Effector memory CD4-positive, alpha-beta T cell (primary cell): Measurements from ENCODE around the gene GTF2F1.
"Not testable (repeated sequence)": the region's sequence is repeated elsewhere in the genome, so short reads cannot be mapped to it uniquely, and the experiment has no call there.

Source experiments
- DNase-seq, 3 donors: peaks; one replicate each; pipeline ENCODE4 v3.0.0-alpha.2; 2020
- H3K27ac ChIP-seq: 2 replicates; pipeline ENCODE4 v1.7.0; 2013; ENCODE audit warnings: mild to moderate bottlenecking, low read length, moderate library complexity; ENCODE audit not compliant: insufficient read depth, poor library complexity, severe bottlenecking
- H3K27me3 ChIP-seq: replicated peaks from 2 replicates; pipeline ENCODE4 v1.7.0; 2013; ENCODE audit warnings: mild to moderate bottlenecking, low read length; ENCODE audit not compliant: insufficient read depth, control insufficient read depth, poor library complexity, severe bottlenecking
- H3K36me3 ChIP-seq: 2 replicates; pipeline ENCODE4 v1.7.0; 2013; ENCODE audit warnings: mild to moderate bottlenecking, low read length, moderate library complexity; ENCODE audit not compliant: control insufficient read depth, insufficient read depth
- H3K4me1 ChIP-seq: 2 replicates; pipeline ENCODE4 v1.7.0; 2013; ENCODE audit warnings: low read length, mild to moderate bottlenecking; ENCODE audit not compliant: control insufficient read depth, insufficient read depth, poor library complexity, severe bottlenecking
- H3K4me3 ChIP-seq: 2 replicates; pipeline ENCODE4 v1.7.0; 2013; ENCODE audit warnings: low read length, low read depth, mild to moderate bottlenecking; ENCODE audit not compliant: insufficient read depth, poor library complexity, severe bottlenecking
- H3K9me3 ChIP-seq: 2 replicates; pipeline ENCODE4 v1.7.0; 2013; ENCODE audit warnings: mild to moderate bottlenecking, low read length, moderate library complexity; ENCODE audit not compliant: control insufficient read depth

GTF2F1 gene

GRCh38 chr19:6374711-6375410, 18.1 kb downstream of the GTF2F1 start:
- Histone ChIP-seq H3K9me3 (no peaks in the 10 kb centered on the region), H3K27ac (no peak overlapping the region), H3K27me3 (no peaks in the 10 kb centered on the region), H3K36me3 (peaks cover 8% of the 10 kb centered on the region), H3K4me3 (no peak overlapping the region), H3K4me1 (no peaks in the 10 kb centered on the region)
- no peak for DNase-seq

- H3K27me3 ChIP-seq = no peaks in the 10 kb centered on the region
- peaks cover 5% of the 10 kb centered on the region for H3K36me3 ChIP-seq
- peak overlapping the region; percentile 51 for H3K27ac ChIP-seq
- DNase-seq = no peak
- no peaks in the 10 kb centered on the region for H3K9me3 ChIP-seq
- no peaks in the 10 kb centered on the region for H3K4me1 ChIP-seq
- H3K4me3 ChIP-seq = no peak overlapping the region
Measured at GRCh38 chr19:6374161-6374709, 18.7 kb downstream of the GTF2F1 start.

- H3K4me1 ChIP-seq = no peaks in the 10 kb centered on the region
- H3K27me3 ChIP-seq = no peaks in the 10 kb centered on the region
- no peaks in the 10 kb centered on the region for H3K9me3 ChIP-seq
- peaks cover 10% of the 10 kb centered on the region for H3K36me3 ChIP-seq
- peak overlapping the region; percentile 32 for H3K4me3 ChIP-seq
- no peak for DNase-seq
- H3K27ac ChIP-seq = peak overlapping the region; percentile 51
Measured at GRCh38 chr19:6373813-6374108, 19.2 kb downstream of the GTF2F1 start.

GRCh38 chr19:6373096-6373812, 19.7 kb downstream of the GTF2F1 start:
- peak overlapping the region; percentile 83 for H3K4me3 ChIP-seq
- no peaks in the 10 kb centered on the region for H3K4me1 ChIP-seq
- DNase-seq = peak; percentile 94 to 97 (median 96)
- H3K36me3 ChIP-seq = peaks cover 15% of the 10 kb centered on the region
- H3K27ac ChIP-seq = peak overlapping the region; percentile 89
- no peaks in the 10 kb centered on the region for H3K9me3 ChIP-seq
- H3K27me3 ChIP-seq = no peaks in the 10 kb centered on the region

- peak; percentile 92 to 97 (median 94) for DNase-seq
- peaks cover 21% of the 10 kb centered on the region for H3K36me3 ChIP-seq
- peak within 1 kb of the TSS; percentile 89 for H3K27ac ChIP-seq
- H3K9me3 ChIP-seq = no peaks in the 10 kb centered on the region
- H3K4me1 ChIP-seq = no peaks in the 10 kb centered on the region
- no peaks in the 10 kb centered on the region for H3K27me3 ChIP-seq
- peak within 1 kb of the TSS; percentile 83 for H3K4me3 ChIP-seq
Measured at GRCh38 chr19:6372594-6373095, 20.3 kb downstream of the GTF2F1 start, which contains the start of gene ALKBH7. Gene ALKBH7 (plus strand): TSS chr19:6372794. CDS start chr19:6372821, 27 bp downstream.

- no peak for DNase-seq
- no peaks in the 10 kb centered on the region for H3K9me3 ChIP-seq
- H3K4me1 ChIP-seq = peaks cover 14% of the 10 kb centered on the region
- H3K27ac ChIP-seq = no peak overlapping the region
- H3K27me3 ChIP-seq = no peaks in the 10 kb centered on the region
- peaks cover 46% of the 10 kb centered on the region for H3K36me3 ChIP-seq
- H3K4me3 ChIP-seq = no peak overlapping the region
Measured at GRCh38 chr19:6364353-6364752, 28.6 kb downstream of the GTF2F1 start.

- no peaks in the 10 kb centered on the region for H3K27me3 ChIP-seq
- DNase-seq = peak in 2 of 3 donors; percentile 23 to 36
- H3K27ac ChIP-seq = peak overlapping the region; percentile 90
- H3K4me1 ChIP-seq = peaks cover 14% of the 10 kb centered on the region
- peak overlapping the region; percentile 76 for H3K4me3 ChIP-seq
- no peaks in the 10 kb centered on the region for H3K9me3 ChIP-seq
- H3K36me3 ChIP-seq = peaks cover 26% of the 10 kb centered on the region
Measured at GRCh38 chr19:6362351-6362801, 30.6 kb downstream of the GTF2F1 start.

GRCh38 chr19:6362027-6362350, 31.0 kb downstream of the GTF2F1 start:
- Histone ChIP-seq H3K27me3 (no peaks in the 10 kb centered on the region), H3K4me3 (peak overlapping the region; percentile 76), H3K4me1 (peaks cover 14% of the 10 kb centered on the region), H3K36me3 (peaks cover 22% of the 10 kb centered on the region), H3K9me3 (no peaks in the 10 kb centered on the region), H3K27ac (peak overlapping the region; percentile 90)
- DNase-seq = no peak

GRCh38 chr19:6360857-6361216, 32.1 kb downstream of the GTF2F1 start:
- Histone ChIP-seq H3K36me3 (peaks cover 14% of the 10 kb centered on the region), H3K4me1 (peaks cover 14% of the 10 kb centered on the region), H3K27ac (peak overlapping the region; percentile 90), H3K4me3 (peak overlapping the region; percentile 76)
- not testable (repeated sequence) for DNase-seq, H3K9me3 ChIP-seq, H3K27me3 ChIP-seq

- not testable (repeated sequence) for H3K9me3 ChIP-seq, H3K27ac ChIP-seq
Measured at GRCh38 chr19:6360445-6360844, 32.5 kb downstream of the GTF2F1 start.

More at GRCh38 chr19:6360445-6360844, 32.5 kb downstream of the GTF2F1 start:
- peaks cover 11% of the 10 kb centered on the region for H3K36me3 ChIP-seq
- H3K4me1 ChIP-seq = peaks cover 14% of the 10 kb centered on the region
- not testable (repeated sequence) for H3K4me3 ChIP-seq, H3K27me3 ChIP-seq, DNase-seq
